NCI-H2081 (cell line): ENCODE results near the gene CASK.
A peak's percentile ranks its signal among the peaks of the same experiment; 100 is the strongest.

ENCODE experiments used
- DNase-seq, 2 experiments: peaks; one replicate each; lab custom pipeline; 2025; lab: John Stamatoyannopoulos, UW

Gene CASK

DNA sequence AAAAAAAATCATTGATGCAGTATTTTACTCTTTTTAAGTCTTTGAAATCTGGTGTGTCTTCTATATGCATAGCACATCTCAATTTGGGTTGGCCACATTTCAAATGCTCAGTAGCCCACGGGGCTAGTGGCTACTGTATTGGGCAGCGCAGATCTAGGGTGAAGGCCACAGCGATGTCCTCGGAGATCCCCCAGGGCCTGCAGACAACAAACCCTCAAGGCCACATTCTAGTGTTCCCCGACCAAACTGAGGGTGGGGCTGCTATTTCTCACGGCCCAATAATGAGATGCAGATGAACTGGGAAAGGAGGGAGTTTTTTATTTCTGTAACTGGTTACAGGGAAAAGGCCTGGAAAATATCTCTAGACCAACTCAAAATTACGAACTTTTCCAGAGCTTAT is 452.6 kb downstream of the CASK start:
- no peak for DNase-seq

- peak in 1 of 2 experiments; percentile 21 for DNase-seq
Measured at GRCh38 chrX:41468647-41469323, 454.6 kb downstream of the CASK start.
